Sigmoid colon (tissue), 4 donors: ENCODE data around the gene PNISR.

ENCODE experiments used
- CTCF ChIP-seq, 4 experiments: fragments of 450-650 bp in 3 of 4; fragments of 200-600 bp in 1 of 4; IDR thresholded peaks; one replicate each; pipeline ENCODE4 v1.5.1; 2016 to 2019; ENCODE audit warnings: antibody characterized with exemption in 4 of 4, mild to moderate bottlenecking in 3 of 4, moderate library complexity in 2 of 4
- EP300 ChIP-seq, 4 donors: sonication (generic); formaldehyde crosslinking; IDR thresholded peaks; one replicate each; pipeline ENCODE4 v1.6.1; 2017; ENCODE audit warnings: antibody characterized with exemption in 4 of 4
- POLR2A ChIP-seq, 2 donors: fragments of 450-650 bp; IDR thresholded peaks; one replicate each; pipeline ENCODE4 v1.6.1; 2016; ENCODE audit warnings: antibody characterized with exemption in 2 of 2, mild to moderate bottlenecking in 2 of 2, moderate library complexity in 2 of 2
- POLR2AphosphoS5 ChIP-seq, 4 donors: sonication (generic); formaldehyde crosslinking; IDR thresholded peaks; one replicate each; pipeline ENCODE4 v1.6.1; 2017; ENCODE audit warnings: antibody characterized with exemption in 4 of 4

- no peak for TF ChIP-seq POLR2A (IDR thresholded peaks at IDR 0.05)
- no peak for TF ChIP-seq CTCF (IDR thresholded peaks at IDR 0.05)
- TF ChIP-seq POLR2AphosphoS5 (IDR thresholded peaks at IDR 0.05) = no peak
- no peak for TF ChIP-seq EP300 (IDR thresholded peaks at IDR 0.05)
Observed at GRCh38 chr6:99422912-99423311, 2.2 kb downstream of the PNISR start.
